Stimulated activated CD8-positive, alpha-beta memory T cell treated with anti-CD3 and anti-CD28 coated beads, Interleukin-15, amount 100 ng/mL, for 48 hours (primary cell): ENCODE results near the gene PRDM16.

Experiments
- DNase-seq, 2 donors: peaks; one replicate each; pipeline ENCODE4 v3.0.0-alpha.2; 2020; ENCODE audit warnings: low read depth in 2 of 2

Gene PRDM16

DNA sequence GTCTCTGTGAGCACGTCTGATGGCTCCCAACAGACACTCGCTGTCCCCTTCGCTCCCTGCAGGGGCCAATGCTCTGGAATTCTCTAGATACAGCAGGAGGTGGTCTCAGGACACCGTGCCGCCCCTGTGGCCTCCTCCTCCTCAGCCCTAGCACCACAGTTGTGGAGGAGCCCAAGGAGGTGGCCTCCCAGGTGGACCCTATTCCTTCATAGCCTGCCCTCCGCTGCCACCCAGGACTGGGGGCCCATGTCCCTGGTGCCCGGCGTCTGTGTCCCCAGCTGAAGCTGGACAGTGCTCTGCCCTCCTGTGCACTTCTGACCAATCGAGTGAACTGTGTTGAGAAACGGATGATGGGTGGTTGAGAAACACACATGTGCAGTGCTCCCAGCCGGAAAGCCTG lies 235.7 kb downstream of the PRDM16 start:
- no peak for DNase-seq

DNA sequence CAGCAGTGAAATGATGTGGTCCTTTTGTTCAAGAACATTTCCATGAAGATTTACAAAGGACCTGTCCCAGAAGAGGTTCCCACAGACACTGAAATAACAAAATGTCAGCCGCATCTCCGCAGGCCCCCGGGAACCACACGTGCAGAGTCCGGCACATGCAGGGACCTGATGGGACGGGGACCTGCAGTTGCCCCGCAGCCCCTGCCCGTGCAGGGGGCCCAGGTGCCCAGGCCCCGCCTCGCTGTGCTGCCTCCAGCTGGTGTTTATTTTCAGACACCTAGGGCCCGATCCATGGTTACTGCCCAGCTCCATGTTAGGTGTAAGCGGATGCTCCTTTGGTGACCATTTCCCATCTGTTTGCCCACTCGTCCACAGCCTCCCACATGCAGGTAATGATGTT lies 236.2 kb downstream of the PRDM16 start:
- DNase-seq: no peak

DNA sequence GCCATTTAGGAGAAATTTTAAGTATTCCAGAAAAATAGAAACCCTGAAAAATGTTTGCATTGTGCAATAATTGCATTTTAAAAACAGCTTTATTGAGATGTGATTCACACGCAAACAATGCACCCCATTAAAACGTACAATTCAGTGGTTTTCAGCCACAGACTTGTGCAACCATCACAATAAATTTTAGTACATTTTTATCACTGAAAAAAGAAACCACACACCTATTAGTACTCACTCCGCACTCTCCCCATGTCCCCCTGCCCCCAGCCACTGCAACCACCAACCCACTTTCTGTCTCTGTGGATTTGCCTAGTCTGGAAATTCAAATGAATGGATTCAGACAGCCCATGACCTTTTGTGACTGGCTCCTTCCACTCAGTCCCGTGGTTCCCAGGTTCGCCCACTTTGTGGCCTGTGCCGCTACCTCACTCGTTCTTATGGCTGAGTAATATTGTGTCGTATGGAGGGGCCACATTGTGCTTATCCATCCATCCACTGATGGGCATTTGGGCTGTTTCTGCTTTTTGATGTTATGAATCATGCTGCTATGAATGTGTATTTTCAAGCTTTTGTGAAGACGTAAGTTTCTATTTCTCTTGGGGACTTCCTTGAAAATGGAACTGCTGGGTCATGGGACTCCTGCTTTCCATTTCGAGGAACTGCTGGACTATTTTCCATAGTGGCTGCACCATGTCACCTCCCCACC lies 237.7 kb downstream of the PRDM16 start:
- DNase-seq: no peak

DNA sequence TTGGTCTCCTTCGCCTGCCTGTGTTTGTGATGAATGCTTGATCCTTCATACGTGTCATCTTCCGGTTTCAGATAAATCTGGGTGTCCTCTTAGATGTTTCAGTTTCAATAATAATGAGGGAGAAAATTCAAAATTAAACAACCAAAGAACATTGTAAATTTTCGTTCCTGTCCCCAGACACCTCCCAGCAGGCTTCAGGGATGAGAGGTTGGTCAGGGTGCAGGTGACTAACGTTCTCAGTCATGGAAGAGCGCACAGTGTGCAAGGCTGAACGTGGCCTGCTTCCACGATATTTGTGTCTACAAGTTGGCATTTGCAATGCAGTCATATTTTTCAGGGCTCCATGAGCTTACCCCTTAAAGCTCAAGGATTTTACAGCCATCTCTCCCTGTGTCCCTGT lies 238.4 kb downstream of the PRDM16 start:
- DNase-seq: no peak

DNA sequence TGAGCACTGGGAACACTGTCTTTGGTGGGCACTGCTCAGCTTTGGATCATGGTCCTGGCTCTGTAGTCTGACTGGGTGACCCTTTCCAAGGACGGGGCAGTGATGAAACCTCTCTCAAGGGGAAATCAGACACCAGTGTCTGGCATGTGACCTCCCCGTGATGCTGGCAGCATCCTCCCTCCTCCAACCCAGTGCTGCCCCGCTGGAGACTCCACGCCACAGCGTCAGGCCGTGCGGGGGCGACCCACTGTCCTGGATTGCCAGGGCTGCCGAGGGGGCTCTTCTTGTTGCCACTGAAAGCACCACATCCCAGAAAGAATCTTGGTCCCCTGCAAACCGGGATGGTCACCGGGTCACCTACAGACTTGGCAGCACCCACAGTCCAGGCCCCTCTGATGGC lies 239.1 kb downstream of the PRDM16 start:
- DNase-seq: no peak

DNA sequence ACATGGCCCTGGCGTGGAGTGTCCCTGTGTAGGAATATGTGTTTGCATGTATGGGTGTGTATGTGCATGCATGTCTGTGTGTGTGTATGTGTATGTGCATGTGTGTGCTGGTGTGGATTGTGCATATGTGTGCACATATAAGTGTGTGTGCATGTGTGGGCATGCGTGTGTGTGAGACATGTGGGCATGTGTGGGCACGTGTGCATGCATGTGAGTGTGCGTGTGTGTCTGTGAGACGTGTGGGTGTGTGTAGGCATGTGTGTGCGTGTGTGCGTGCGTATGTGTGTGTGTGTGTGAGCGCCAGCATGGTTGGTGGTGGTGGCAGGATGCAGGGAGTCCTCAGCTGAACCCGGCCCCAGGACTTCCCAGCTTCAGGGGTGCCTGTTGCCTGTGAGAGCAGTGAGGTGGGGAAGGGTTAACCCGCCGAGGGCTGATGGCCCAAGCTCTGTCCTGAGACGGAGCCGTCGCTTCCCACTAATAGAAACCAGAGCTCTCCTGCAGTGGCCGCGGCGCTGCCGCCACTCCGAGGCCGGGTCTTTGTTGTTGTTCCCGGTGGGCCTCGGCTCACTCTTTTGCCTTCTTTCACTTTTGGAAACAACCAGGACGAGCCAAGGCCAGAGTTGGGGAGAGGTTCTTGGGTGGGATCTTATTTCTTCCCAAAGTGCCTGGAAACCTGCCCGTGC lies 241.9 kb downstream of the PRDM16 start:
- no peak for DNase-seq

DNA sequence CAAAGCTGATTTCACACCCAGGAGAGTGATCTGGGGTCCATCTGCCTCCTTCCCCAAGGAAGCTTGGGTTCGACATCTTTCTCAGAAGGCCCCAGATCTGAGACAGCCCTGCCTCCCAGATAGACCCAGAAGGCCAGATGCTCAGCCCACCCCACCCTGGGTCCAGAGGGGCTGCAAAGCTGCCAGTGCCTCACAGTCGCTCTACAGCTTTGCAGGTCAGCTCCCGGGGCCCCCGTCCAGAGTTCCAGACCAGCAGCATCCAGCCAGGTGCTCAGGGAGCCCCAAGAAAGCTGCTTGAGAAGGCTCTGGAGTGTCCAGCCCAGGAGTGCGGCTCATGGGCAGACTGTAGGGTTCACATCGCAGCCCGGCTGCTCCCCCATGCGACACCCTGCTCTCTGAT lies 242.7 kb downstream of the PRDM16 start:
- DNase-seq: no peak

DNA sequence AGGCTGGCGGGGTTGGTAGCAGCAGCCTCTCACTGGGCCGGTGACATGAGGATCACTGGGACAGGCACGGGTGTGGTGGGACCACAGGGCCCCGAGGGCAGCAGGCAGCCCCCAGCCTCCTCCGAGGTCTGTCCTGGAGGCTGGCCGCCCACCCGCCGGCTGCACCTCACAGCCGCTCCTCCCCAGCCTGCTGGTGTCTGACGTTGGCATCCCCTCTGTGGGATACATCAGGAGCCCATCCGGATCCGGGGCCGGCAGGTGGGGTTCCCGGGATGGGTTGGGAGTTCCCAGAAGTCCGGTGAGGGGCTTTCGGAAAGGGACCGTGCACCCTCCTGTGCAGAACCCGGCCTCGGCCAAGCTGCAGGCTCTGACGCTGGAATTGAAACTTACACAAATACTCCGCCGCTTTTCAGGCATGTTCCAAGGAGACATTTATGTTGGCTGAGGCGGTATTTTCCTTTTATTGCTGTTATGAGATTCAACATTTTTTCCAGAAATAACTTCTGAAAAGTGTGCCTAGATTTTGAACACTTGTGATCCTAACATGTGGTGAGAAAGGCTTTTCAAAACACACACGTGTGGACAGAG lies 243.4 kb downstream of the PRDM16 start:
- DNase-seq: no peak

DNA sequence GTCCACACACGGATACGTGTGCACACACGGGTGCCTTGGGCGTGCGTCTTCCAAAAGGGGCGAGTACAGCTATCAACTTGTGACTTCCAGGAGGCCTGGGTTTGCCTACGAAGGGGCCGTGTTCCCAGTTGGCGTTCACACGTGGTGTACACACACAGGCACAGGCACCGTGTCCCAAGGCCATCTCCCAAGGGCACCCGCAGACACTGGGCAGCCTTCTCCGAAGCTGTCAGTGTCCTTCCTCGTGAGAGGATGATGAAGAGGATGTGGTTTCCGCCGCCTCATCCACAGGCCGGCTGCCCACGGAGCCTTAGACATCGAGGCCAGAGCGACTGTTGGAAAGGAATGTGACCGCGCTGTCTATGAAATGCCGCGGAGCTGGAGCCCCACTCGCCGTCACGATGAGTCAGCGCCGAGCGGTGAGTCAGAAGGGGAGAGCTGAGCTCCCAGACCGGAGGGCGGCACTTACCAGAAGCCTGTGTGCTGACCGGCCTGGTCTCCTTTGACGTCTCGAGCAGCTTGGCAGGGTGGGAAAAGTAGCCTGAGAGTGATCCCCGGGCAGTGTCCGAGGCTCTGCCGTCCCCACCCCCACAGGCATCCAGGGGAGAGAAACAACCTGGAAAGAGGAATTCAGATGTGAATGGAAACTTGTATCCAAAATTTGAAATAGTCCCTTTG lies 244.0 kb downstream of the PRDM16 start:
- DNase-seq: peak; percentile 65 to 70

DNA sequence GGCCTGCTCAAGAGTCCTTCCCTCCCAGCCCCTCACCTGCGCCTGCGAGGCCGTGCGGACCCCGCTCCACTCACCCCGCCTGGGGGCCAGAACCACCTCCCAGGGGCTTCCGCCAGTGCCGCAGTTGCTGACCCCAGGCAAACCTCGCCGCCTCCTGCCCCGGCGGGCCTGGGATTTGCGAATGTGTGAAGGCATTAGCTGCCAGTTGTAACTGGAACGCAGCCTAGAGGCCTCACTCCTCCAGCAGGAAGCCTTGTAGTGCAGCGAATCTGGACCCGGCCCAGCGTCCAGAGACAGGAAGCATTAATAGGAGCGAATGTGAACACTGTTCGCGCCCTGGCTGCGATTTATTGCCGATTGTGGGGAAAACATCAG lies 244.6 kb downstream of the PRDM16 start:
- no peak for DNase-seq

DNA sequence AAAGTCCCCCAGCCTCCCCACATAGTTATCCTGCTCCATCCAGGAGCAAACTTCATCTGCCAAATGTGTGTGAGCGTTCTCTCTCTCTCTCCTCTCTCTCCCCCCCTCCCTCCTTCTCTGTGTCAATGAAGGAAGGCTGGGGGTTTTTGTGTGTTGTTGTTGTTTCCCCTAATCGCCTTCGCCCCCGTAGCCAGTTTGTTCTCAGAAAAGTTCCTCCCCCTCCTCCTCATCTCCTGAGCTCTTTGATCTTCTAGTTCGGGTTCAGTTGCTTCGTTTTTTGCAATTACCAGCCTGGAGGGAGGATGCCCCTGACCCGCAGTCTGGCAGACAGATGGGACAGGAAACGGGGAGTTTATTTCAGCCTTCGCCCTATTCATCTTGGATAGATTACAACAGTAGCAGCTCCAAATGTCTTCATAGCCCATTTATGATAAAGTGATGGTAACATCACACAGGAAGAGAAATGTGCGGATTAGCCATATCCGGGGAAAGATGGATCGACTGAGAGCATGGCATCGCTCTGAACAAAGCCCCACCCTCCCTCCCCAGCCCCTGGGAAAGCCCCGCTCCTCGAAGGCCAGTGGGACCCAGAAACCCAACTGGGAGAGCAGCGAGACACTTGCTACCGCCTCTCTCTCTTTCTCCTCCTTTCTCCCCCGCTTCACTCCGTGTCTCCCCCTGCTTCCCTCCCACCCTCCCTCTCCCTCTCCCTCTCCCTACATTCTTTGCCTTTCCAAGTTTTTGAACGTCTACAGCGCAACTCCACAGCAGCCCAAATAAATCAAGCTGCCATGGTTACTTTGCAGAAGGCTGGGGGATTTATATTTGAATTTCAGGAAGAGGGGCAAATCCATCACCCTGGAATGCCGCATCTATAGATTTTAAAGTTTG lies 245.7 kb downstream of the PRDM16 start:
- DNase-seq: no peak

DNA sequence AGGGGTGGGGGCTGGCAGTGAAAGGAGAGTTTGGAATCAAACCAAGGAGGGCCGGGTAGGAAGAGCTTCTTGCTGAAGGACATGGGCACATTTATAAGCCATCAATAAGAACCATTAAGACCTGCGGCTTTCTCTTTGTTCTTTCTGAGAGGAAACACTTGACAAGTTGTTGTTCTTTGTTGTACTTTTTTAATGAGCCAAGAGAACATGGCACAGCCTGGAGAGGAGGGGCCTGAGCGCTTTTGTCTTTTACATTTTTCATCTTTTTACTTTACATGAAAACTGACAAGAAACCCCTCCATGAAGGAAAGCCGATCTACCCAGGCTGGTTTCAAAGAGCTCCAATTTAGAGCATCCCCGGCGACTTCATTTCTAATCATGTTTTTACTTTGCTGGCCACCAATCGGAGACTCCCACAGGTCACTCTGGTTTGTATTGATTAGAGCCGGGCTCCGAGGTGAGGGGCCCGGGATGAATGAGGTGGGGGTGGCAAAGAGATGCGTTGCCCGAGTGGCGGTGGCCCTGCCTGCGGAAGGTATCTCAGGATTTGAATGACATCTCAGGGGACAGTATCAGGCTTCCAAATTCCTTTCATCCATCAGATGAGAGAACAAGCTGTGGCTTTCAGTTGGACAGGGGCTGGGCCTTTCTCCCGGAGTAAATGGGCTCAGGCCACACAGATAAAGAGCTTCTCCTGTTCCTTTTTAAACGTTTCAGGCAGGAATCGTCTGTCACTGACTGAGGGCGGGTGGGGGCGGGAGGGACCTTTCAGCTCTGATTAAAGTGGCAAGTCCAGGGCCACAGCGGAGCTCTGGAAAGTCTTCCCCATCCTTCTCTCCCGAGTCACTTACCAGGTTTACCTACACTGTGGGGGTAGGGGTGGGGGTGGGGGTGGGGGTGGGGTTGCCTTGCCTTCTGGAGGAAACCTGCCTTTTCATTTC lies 246.7 kb downstream of the PRDM16 start:
- DNase-seq: no peak

DNA sequence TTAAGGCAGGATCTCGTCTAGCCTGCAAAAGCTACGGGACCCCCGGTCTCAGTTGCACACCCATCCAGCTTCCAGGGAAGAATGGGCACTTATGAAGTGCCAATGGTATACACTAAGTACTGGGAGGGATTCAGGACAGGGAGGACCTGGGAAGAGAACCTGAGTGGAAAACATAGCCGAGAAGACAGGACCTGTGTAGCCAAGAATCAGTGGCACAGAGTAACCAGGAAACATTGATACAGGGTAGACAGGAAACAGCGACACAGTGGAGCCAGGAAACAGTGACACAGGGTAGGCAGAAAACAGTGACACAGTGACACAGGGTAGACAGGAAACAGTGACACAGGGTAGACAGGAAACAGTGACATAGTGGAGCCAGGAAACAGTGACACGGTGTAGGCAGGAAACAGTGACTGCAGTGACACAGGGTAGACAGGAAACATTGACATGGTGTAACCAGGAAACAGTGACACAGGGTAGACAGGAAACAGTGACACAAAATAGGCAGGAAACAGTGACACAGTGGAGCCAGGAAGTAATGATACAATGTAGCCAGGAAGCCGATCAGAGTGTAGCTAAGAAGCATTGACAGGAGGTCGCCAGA lies 247.4 kb downstream of the PRDM16 start:
- no peak for DNase-seq

DNA sequence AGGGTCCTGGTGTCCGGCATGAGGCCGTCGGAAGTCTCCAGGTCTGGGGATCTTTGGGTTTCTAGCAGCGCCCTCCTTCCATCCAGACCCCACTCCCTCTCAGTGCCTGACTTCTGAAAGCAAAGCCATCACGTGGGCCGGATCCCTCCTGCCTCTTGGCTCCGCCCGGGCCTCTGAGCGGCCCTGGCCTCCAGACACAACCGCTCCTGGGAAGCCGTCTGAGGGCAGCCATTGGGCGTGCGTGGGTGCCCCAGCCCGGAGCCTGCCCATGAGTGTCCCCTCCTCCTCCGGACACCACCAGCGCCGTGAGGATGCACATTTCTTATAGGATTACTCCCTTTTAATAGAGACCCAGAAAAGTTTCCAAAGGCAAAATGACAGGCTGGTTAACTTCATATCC lies 248.5 kb downstream of the PRDM16 start:
- no peak for DNase-seq

DNA sequence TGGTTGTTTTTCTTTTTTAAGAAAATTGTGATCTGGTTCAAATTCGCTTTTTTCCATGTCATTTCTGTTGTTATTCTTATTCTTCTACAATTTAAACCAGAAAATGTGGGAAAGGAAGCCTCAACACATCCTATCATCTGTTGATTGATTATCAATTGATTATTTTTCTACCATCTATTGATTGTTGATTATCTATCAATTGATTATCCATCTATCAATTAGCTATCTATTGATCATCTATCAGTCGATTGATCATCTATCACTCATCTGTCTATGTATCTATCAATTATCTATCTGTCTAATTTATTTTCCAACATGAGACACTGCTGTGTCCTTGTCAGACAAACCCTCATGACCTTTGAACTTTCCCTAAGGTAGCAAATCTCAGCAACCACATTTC lies 249.3 kb downstream of the PRDM16 start:
- no peak for DNase-seq

DNA sequence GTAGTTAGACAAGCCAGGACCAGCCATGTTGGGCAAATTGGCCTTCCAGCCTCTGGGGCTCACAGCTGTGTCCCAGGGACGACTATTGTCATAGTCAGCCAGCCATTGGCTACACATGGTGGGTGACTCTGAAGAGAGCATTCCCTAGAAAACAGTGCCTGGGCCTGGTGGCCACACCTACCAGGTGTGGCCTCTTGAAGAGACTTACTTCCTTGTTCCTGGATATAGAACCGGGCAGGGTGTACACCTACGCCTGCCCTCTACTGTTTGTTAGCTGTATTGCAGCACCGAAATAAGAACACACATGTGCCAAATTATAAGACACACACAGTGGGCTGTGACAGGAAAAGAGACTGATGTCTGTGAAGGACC lies 250.9 kb downstream of the PRDM16 start:
- peak in 1 of 2 donors; percentile 12 for DNase-seq

DNA sequence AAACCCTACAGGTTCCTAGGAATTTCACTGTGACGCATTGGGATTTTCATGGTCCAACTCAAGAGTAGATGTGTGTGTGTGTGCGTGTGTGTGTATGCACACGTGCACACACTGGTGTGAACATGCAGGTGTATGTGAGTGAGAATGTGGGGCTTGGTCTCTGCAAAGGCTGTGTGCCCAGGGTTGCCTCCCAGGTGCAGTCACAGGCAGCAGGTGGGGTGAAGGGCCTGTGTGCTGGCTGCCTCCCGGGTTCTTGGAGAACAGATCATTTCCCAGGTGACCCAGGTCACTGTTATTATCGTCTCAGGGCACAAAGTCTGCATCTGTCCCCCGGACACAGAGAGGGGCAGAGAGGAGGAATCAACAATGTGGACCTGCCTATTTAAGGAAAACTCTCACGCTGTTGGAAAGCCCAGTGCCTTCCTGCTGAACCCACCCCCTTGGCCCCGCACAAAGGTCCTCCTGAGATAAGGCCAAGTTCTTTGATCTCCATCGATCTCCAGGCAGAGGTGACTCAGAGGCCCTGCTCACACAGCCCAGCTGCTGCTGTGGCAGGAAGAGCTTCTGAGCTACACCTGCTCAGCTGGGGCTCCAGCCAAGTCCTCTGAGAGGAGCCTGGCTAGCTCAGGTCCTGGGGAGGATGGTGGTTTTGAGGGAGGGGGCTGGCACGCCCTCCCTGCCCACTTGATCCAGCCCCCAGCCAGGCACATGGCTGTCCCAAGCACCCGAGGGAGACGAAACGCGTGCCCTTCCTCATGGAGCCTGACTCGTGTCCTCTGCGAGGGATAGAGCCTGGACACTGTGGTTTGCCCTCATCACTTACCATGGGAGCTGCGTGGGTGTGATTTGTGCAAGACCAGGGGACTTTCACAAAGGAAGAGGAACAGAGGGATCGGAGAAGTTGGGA lies 251.5 kb downstream of the PRDM16 start:
- no peak for DNase-seq

DNA sequence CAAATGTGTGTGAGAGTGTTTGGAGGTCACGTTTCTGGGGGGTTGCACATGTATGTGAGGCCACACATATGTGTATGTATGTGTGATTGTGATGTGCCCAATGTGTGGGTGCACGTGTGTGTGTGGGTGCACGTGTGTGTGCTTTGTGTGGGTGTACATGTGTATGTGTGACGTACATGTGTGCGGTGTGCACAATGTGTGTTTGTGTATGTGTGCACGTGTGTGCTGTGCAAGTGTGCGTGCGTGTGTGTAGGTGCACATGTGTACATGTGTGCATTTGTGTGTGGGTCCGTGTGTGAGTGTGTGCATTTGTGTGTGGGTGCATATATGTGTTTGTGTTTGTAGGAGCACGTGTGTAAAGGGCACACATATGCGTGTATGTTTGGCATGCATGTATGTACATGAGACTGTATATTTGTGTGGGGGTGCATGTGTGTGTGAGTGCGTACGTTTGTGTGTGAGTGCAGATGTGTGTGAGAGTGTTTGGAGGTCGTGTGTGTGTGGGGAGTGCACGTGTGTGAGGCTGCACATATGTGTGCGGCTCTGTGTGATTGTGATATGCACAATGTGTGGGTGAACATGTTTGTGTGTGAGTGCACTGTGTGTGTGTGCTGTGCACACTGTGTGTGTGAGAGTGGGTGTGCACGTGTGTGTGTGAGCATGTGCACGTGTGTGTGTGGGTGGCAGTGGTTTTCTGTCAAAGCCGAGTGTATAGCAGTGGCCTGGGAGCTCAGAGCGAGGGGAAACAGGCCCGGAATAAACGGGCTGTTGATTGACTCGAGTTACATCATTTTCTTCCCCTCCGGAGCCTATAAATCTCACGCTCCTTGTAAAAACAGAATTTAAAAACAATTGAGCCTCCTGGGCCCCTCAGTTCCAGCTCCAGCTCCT lies 252.8 kb downstream of the PRDM16 start:
- no peak for DNase-seq
